Measurements from ENCODE around the gene OPA1.
"Not testable (repeated sequence)": the region's sequence is repeated elsewhere in the genome, so short reads cannot be mapped to it uniquely, and the experiment has no call there.

Gene OPA1

GRCh38 chr3:193589616-193590015, 3.4 kb upstream of the OPA1 start:
- no peak for DNase-seq (ENCODE audit: low spot score)

- peak; percentile 67 for DNase-seq (ENCODE audit: low spot score)
These were observed 2.7 kb upstream of the OPA1 start for GRCh38 chr3:193590088-193590856.

GRCh38 chr3:193593668-193594030, 641 bp downstream of the OPA1 start:
- peak; percentile 35 for DNase-seq (ENCODE audit: low spot score)

- no peak for DNase-seq (ENCODE audit: low spot score)
These were observed 2.1 kb downstream of the OPA1 start for GRCh38 chr3:193594946-193595689.

GRCh38 chr3:193595939-193596487, 3.0 kb downstream of the OPA1 start:
- no peak for DNase-seq (ENCODE audit: low spot score)

- DNase-seq (ENCODE audit: low spot score) = no peak
These were observed 5.2 kb downstream of the OPA1 start for GRCh38 chr3:193598202-193598601.

- no peak for DNase-seq (ENCODE audit: low spot score)
These were observed 6.4 kb downstream of the OPA1 start for GRCh38 chr3:193599393-193599792.

GRCh38 chr3:193605876-193606275, 12.9 kb downstream of the OPA1 start:
- peak; percentile 48 for DNase-seq (ENCODE audit: low spot score)

GRCh38 chr3:193606892-193607291, 13.9 kb downstream of the OPA1 start:
- not testable (repeated sequence) for DNase-seq (ENCODE audit: low spot score)

- not testable (repeated sequence) for DNase-seq (ENCODE audit: low spot score)
These were observed 17.5 kb downstream of the OPA1 start for GRCh38 chr3:193610516-193610915.

- DNase-seq (ENCODE audit: low spot score) = no peak
These were observed 21.4 kb downstream of the OPA1 start for GRCh38 chr3:193614430-193614829.

- no peak for DNase-seq (ENCODE audit: low spot score)
These were observed 24.6 kb downstream of the OPA1 start for GRCh38 chr3:193617628-193618027.

GRCh38 chr3:193620057-193620456, 27.0 kb downstream of the OPA1 start:
- DNase-seq (ENCODE audit: low spot score) = no peak

GRCh38 chr3:193620650-193621049, 27.6 kb downstream of the OPA1 start:
- DNase-seq (ENCODE audit: low spot score) = no peak

- no peak for DNase-seq (ENCODE audit: low spot score)
These were observed 28.1 kb downstream of the OPA1 start for GRCh38 chr3:193621127-193621526.

- no peak for DNase-seq (ENCODE audit: low spot score)
These were observed 37.0 kb downstream of the OPA1 start for GRCh38 chr3:193630005-193630404.

GRCh38 chr3:193637831-193638230, 44.8 kb downstream of the OPA1 start:
- DNase-seq (ENCODE audit: low spot score) = no peak

- no peak for DNase-seq (ENCODE audit: low spot score)
These were observed 45.8 kb downstream of the OPA1 start for GRCh38 chr3:193638833-193639232.

GRCh38 chr3:193640165-193640715, 47.2 kb downstream of the OPA1 start:
- DNase-seq (ENCODE audit: low spot score) = no peak

- DNase-seq (ENCODE audit: low spot score) = no peak
These were observed 47.9 kb downstream of the OPA1 start for GRCh38 chr3:193640728-193641439.

- DNase-seq (ENCODE audit: low spot score) = no peak
These were observed 48.4 kb downstream of the OPA1 start for GRCh38 chr3:193641440-193641775.

- DNase-seq (ENCODE audit: low spot score) = no peak
These were observed 52.8 kb downstream of the OPA1 start for GRCh38 chr3:193645806-193646205.
